Rectal smooth muscle tissue (tissue), 1 donor: ENCODE results near the gene NTNG1.
A peak's percentile ranks its signal among the peaks of the same experiment; 100 is the strongest.

Source experiments
- H3K27ac ChIP-seq: one replicate; pipeline ENCODE4 v1.7.0; 2013; ENCODE audit warnings: low read depth, low read length, inconsistent platforms
- H3K27me3 ChIP-seq: one replicate; pipeline ENCODE4 v1.7.0; 2013; ENCODE audit warnings: low read length; ENCODE audit not compliant: control insufficient read depth, insufficient read depth
- H3K36me3 ChIP-seq: one replicate; pipeline ENCODE4 v1.7.0; 2013; ENCODE audit warnings: low read length; ENCODE audit not compliant: control insufficient read depth, insufficient read depth
- H3K4me1 ChIP-seq: one replicate; pipeline ENCODE4 v1.7.0; 2013; ENCODE audit warnings: low read length; ENCODE audit not compliant: control insufficient read depth, insufficient read depth
- H3K4me3 ChIP-seq: one replicate; pipeline ENCODE4 v1.7.0; 2013; ENCODE audit warnings: low read length
- H3K9ac ChIP-seq: one replicate; pipeline ENCODE4 v1.7.0; 2013; ENCODE audit warnings: low read length

Gene NTNG1

DNA sequence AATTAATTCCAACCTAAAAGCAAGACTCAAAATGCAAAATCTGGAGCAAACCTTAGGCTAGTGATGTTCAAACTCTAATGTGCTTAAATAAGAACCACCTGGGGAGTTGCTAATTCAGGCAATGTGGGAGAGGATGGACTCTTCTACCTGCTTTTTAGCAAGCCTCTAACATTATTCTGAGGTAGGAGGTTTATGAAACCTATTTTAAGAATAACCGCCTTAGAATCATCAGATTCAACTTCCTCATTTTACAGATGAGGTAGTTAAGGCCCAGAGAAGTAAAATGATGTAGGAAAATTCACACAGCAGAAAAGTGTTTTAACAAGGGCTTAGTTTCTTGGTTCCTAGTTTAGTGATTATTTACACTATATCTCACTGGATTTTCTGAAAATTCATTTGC is 8.6 kb upstream of the NTNG1 start:
- no peak overlapping the region for H3K4me3 ChIP-seq
- H3K9ac ChIP-seq = no peak overlapping the region
- no peaks in the 10 kb centered on the region for H3K27me3 ChIP-seq
- no peak overlapping the region for H3K27ac ChIP-seq
- H3K36me3 ChIP-seq = no peaks in the 10 kb centered on the region
- no peaks in the 10 kb centered on the region for H3K4me1 ChIP-seq

DNA sequence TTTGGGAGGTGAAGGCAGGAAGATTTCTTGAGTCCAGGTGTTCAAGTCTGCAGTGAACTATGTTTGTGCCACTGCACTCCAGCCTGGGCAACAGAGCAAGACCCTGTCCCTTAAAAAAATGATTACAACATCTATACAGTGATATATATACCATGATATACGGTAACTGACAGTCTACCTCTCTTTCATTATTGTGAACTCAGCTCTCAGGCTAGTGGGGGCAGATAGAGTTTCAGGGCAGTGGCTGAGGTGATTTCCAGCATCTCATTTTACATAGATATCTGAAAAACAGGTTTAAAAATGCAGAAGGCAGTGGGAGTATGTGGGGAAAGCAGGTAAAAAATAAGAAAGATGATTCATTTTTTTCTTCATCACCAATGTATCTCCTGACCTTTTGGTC is 8.1 kb upstream of the NTNG1 start:
- Histone ChIP-seq H3K4me3 (no peak overlapping the region), H3K27ac (no peak overlapping the region), H3K9ac (no peak overlapping the region), H3K27me3 (no peaks in the 10 kb centered on the region), H3K36me3 (no peaks in the 10 kb centered on the region), H3K4me1 (no peaks in the 10 kb centered on the region)

DNA sequence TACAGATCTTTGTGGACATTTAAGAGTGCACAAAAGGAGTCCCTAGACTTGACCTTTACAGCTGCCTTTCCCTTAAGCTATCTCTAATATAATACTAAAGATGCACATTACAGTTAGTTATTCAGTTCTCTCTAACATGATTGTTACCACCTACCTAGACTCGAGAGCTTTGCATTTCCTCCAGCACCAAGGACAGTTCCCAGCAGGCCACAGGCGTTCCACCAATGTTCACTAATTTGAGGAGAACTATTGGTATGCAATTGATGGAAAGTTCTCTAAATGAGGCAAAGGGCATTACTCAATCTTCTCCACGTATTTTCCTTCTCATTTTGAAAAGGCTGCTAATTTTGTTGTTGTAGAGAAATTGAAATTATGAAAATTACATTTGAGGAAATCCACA is 5.4 kb upstream of the NTNG1 start:
- H3K9ac ChIP-seq = no peak overlapping the region
- no peak overlapping the region for H3K4me3 ChIP-seq
- no peak overlapping the region for H3K27ac ChIP-seq
- H3K27me3 ChIP-seq = no peaks in the 10 kb centered on the region
- no peaks in the 10 kb centered on the region for H3K36me3 ChIP-seq
- no peaks in the 10 kb centered on the region for H3K4me1 ChIP-seq

GRCh38 chr1:107138166-107138565 is 2.7 kb upstream of the NTNG1 start:
- H3K27me3 ChIP-seq = no peaks in the 10 kb centered on the region
- H3K27ac ChIP-seq = no peak overlapping the region
- H3K4me3 ChIP-seq = no peak overlapping the region
- no peaks in the 10 kb centered on the region for H3K4me1 ChIP-seq
- H3K9ac ChIP-seq = no peak overlapping the region
- no peaks in the 10 kb centered on the region for H3K36me3 ChIP-seq

DNA sequence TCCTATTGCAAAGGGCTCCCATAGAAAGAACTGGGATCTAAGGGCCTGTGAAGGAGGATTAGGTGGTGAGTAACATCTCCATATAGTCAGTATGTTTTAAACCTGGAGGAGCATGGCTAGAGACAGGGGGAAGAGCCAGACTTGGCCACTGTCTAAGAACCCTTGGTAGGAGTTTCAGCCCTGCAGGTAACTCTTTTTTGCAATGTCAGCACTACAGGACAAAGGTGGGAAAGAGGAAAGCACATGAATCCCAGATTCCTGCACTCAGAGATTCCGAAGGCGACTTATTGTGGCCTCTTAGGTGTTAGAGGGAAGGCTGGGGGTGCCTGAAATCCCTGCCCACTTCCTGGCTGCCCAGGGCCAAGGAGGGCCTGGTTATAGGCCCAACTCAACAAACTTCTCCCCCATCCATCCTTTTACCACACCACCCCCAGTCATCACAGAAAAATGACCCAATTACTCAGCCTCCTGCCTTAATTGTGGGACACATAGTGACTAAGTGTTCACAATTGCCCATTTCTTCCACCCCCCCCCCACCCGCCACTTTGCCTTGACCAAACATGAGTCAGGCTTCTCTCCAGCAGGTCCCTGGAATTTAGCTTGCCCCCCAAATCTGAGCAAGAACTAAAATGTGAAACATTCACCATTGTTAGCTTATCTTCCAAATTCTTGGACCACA is 1.9 kb upstream of the NTNG1 start:
- H3K36me3 ChIP-seq = no peaks in the 10 kb centered on the region
- no peak overlapping the region for H3K4me3 ChIP-seq
- H3K27ac ChIP-seq = no peak overlapping the region
- H3K4me1 ChIP-seq = no peaks in the 10 kb centered on the region
- H3K27me3 ChIP-seq = no peaks in the 10 kb centered on the region
- H3K9ac ChIP-seq = no peak overlapping the region

DNA sequence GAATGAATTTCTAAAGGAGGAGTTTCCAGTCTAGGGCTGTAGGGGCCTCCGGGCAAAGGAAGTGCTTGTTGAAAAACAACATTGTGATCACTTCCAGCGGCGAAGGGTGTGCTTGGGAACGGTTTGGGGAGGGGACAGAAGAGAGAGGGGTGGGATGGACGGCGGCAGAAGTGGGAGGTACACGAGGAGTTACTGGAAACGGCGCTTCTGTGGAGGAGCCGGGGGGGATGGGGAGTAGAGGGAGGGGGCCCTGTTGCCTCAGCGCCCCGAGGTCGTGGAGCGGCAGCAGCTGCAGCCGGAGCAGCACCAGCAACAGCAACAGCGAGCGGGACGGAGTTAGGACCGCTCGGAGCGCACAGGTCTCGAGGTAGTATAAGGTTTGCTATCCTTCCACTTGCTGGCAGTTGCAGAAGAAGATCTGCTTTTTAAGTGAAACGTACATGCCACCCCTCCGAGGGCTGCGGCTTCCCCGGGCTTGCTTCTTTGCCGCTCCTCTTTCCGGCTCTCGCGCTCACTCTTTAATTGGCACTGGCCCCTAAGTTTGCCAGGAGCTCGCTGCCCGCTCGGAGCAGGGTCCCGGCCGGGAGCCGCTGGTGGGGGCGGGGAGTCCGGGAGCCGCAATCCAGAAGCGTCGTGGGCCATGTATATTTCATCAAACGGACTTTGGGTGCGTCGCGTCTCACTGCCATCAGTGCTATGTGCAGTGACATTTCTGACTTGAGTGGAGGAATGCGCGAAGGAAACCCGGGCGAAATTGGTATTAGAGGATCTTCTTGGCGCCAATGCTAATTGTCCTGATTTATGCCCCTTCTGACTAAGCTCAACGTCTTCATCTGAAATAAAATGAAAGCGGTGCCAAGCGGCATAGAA is 771 bp upstream of the NTNG1 start:
- H3K27ac ChIP-seq = no peak overlapping the region
- peak overlapping the region; percentile 58 for H3K4me3 ChIP-seq
- H3K4me1 ChIP-seq = no peaks in the 10 kb centered on the region
- H3K9ac ChIP-seq = no peak overlapping the region
- H3K27me3 ChIP-seq = no peaks in the 10 kb centered on the region
- no peaks in the 10 kb centered on the region for H3K36me3 ChIP-seq

DNA sequence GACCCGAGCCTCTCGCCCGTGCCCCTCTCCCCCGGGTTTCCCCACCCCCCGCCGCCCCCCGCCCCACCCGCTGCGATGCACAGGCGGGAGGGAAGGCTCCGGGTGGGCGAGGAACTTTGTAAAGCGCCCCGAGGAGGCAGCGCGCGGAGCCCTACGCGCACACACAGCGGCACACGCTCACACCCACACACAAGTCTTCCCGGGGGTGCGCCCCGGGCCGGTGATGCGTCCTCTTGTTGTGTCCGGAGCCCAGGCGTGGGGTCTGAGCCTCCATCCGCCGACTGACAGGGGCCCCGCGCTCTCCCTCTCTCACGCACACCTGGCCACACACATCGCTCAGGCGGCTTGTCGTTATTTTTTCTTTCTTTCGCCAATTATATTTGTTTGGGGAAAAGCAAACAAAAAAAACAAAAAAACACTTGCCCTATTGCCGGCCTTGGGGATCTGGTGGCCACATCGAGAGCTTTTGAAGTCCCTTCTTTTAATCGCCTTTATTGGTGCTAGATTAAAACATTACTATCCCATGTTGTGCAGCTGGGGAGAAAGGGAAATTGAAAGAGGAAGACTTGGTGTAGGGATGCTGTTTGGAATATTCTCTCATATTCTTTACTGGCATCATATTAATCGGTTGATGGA is 770 bp downstream of the NTNG1 start:
- peak overlapping the region; percentile 56 for H3K4me3 ChIP-seq
- no peaks in the 10 kb centered on the region for H3K27me3 ChIP-seq
- H3K27ac ChIP-seq = no peak overlapping the region
- no peaks in the 10 kb centered on the region for H3K4me1 ChIP-seq
- no peak overlapping the region for H3K9ac ChIP-seq
- no peaks in the 10 kb centered on the region for H3K36me3 ChIP-seq

GRCh38 chr1:107142140-107142542 is 1.3 kb downstream of the NTNG1 start:
- no peaks in the 10 kb centered on the region for H3K36me3 ChIP-seq
- H3K27ac ChIP-seq = no peak overlapping the region
- H3K4me3 ChIP-seq = peak overlapping the region; percentile 56
- H3K9ac ChIP-seq = no peak overlapping the region
- H3K4me1 ChIP-seq = no peaks in the 10 kb centered on the region
- H3K27me3 ChIP-seq = no peaks in the 10 kb centered on the region

DNA sequence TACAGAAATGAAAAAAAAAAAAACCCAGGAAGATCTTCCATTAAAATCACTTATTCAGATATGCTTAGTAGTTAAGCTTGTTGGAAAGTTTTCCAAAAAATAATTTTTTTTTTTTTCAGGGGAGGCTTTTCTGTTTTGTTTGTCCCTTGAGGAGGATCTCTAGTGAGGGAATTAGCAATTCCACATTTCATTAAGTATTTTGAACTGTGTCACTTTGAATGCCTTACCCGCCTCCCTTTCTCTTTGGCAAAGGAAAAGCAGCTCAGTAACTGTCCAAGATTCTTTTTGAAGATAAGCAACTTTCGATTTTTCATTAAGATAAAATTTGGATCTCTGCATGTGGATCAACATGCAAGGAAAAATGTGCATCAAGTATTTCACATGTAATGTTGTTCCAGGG is 1.8 kb downstream of the NTNG1 start:
- no peaks in the 10 kb centered on the region for H3K4me1 ChIP-seq

DNA sequence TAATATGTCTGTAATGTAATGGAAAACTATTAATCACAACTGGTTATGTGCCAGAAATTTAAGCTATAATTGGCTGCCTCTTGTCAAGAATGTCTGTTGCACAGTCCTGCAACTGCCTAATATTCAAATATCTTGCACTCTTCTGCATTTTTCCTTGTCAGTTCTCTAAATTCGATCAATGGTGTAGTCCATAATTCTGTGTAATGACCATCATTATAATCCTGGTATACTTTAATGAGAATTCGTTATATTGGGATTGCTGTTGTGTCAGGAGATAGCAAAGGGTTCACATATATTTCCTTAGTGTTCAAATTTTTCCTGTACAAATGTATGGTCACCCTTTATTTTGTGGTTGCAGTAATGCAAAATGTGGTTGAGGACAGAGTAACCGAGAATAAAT is 4.8 kb downstream of the NTNG1 start:
- Histone ChIP-seq H3K36me3 (no peaks in the 10 kb centered on the region), H3K4me3 (no peak overlapping the region), H3K27me3 (no peaks in the 10 kb centered on the region), H3K9ac (no peak overlapping the region), H3K4me1 (no peaks in the 10 kb centered on the region), H3K27ac (no peak overlapping the region)

More for the DNA sequence above, 1.8 kb downstream of the NTNG1 start:
- Histone ChIP-seq H3K27me3 (no peaks in the 10 kb centered on the region), H3K27ac (no peak overlapping the region), H3K36me3 (no peaks in the 10 kb centered on the region), H3K9ac (no peak overlapping the region), H3K4me3 (no peak overlapping the region)

DNA sequence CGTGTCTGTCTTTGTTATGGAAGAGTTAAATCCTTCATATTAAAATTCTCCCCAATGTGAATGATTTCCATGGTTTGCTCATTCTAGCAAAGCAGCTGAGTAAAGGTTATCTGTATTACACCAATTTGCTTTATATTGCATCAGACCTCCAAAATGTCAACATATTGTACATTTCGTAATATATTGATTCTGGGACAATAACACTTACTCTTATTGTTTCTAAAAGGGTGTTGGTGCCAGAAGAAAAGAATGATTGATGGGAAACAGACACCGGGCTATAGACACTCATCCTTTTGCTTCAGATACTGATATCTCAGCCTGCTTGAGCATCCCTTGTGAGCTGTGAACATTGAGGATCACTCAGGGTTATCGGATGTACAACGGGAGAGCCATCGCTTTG is 7.0 kb downstream of the NTNG1 start:
- no peaks in the 10 kb centered on the region for H3K36me3 ChIP-seq
- H3K4me3 ChIP-seq = no peak overlapping the region
- no peaks in the 10 kb centered on the region for H3K27me3 ChIP-seq
- H3K9ac ChIP-seq = no peak overlapping the region
- H3K27ac ChIP-seq = no peak overlapping the region
- no peaks in the 10 kb centered on the region for H3K4me1 ChIP-seq

GRCh38 chr1:107149946-107150345 is 9.1 kb downstream of the NTNG1 start:
- Histone ChIP-seq H3K27ac (no peak overlapping the region), H3K4me3 (no peak overlapping the region), H3K9ac (no peak overlapping the region), H3K27me3 (no peaks in the 10 kb centered on the region), H3K36me3 (no peaks in the 10 kb centered on the region), H3K4me1 (no peaks in the 10 kb centered on the region)
